BE2C (cell line): ENCODE measurements around the gene SOX9.
A peak's percentile ranks its signal among the peaks of the same experiment; 100 is the strongest.

Experiments used
- DNase-seq: peaks from one replicate; pipeline ENCODE4 v3.0.0-alpha.2; 2020
- H3K27me3 ChIP-seq: fragments of 250-450 bp; sonication (Bioruptor Pico); 2 replicates; pipeline ENCODE4 v1.5.1; 2020; ENCODE audit warnings: mild to moderate bottlenecking
- H3K36me3 ChIP-seq: fragments of 250-450 bp; sonication (Bioruptor Pico); 2 replicates; pipeline ENCODE4 v1.5.1; 2020; ENCODE audit warnings: mild to moderate bottlenecking
- H3K4me1 ChIP-seq: fragments of 250-450 bp; sonication (Bioruptor Pico); 2 replicates; pipeline ENCODE4 v1.5.1; 2020
- H3K4me3 ChIP-seq: 2 replicates; pipeline ENCODE4 v1.5.1; 2011; ENCODE audit warnings: low read depth, low read length
- H3K9me3 ChIP-seq: fragments of 250-450 bp; sonication (Bioruptor Pico); 2 replicates; pipeline ENCODE4 v1.5.1; 2020
- CTCF ChIP-seq: IDR thresholded peaks from 2 replicates; pipeline ENCODE4 v1.5.1; 2012; ENCODE audit warnings: mild to moderate bottlenecking, low read depth, low read length

The SOX9 gene

GRCh38 chr17:72119077-72119872, 1.5 kb upstream of the SOX9 start:
- Histone ChIP-seq H3K27me3 (peaks cover 19% of the 10 kb centered on the region), H3K36me3 (peaks cover 13% of the 10 kb centered on the region), H3K4me3 (peak overlapping the region; percentile 69), H3K9me3 (no peaks in the 10 kb centered on the region), H3K4me1 (no peaks in the 10 kb centered on the region)
- no peak for DNase-seq
- TF ChIP-seq CTCF = no peak

GRCh38 chr17:72119873-72120641, 763 bp upstream of the SOX9 start:
- Histone ChIP-seq H3K9me3 (no peaks in the 10 kb centered on the region), H3K27me3 (peaks cover 19% of the 10 kb centered on the region), H3K4me1 (no peaks in the 10 kb centered on the region), H3K36me3 (peaks cover 14% of the 10 kb centered on the region), H3K4me3 (peak overlapping the region; percentile 69)
- peak; percentile 71 for DNase-seq
- TF ChIP-seq CTCF = no peak; the same call in 1 of the 2 replicates

GRCh38 chr17:72121164-72122009, 567 bp downstream of the SOX9 start:
- DNase-seq = peak; percentile 57
- Histone ChIP-seq H3K4me1 (peaks cover 3% of the 10 kb centered on the region), H3K9me3 (no peaks in the 10 kb centered on the region), H3K27me3 (peaks cover 19% of the 10 kb centered on the region), H3K36me3 (peaks cover 14% of the 10 kb centered on the region), H3K4me3 (peak overlapping the region; percentile 69)
- TF ChIP-seq CTCF = 0 out of 2 replicates have a peak, but pooled peaks have one; percentile 10

GRCh38 chr17:72122010-72122764, 1.4 kb downstream of the SOX9 start:
- Histone ChIP-seq H3K27me3 (peaks cover 19% of the 10 kb centered on the region), H3K36me3 (peaks cover 14% of the 10 kb centered on the region), H3K9me3 (no peaks in the 10 kb centered on the region), H3K4me3 (peak overlapping the region; percentile 69), H3K4me1 (peaks cover 11% of the 10 kb centered on the region)
- DNase-seq = no peak
- TF ChIP-seq CTCF = no peak

- H3K9me3 ChIP-seq = no peaks in the 10 kb centered on the region
- H3K27me3 ChIP-seq = peaks cover 15% of the 10 kb centered on the region
- TF ChIP-seq CTCF = no peak
- peak; percentile 38 for DNase-seq
- peak overlapping the region; percentile 69 for H3K4me3 ChIP-seq
- peaks cover 17% of the 10 kb centered on the region for H3K4me1 ChIP-seq
- H3K36me3 ChIP-seq = peaks cover 14% of the 10 kb centered on the region
Observed at GRCh38 chr17:72122765-72123529, 2.1 kb downstream of the SOX9 start.
